Gastrocnemius medialis (tissue), 4 donors: ENCODE measurements around the gene ESPN. TPM values are rescaled to one million over a fixed set of nuclear protein-coding genes. Genes with fewer than 3 reads are reported as not detected.

ENCODE experiments used
- ATAC-seq, 2 donors: fragments of 150-250 bp; one replicate each; pipeline ENCODE4 v1.9.1; 2016
- DNase-seq, 2 donors: peaks; one replicate each; pipeline ENCODE4 v3.0.0-alpha.2; 2019
- H3K27ac ChIP-seq, 4 donors: fragments of 200-600 bp; sonication (generic); 1 replicate in 1 of 4; 2 replicates in 3 of 4; pipeline ENCODE4 v1.5.1; 2016 to 2018; ENCODE audit warnings: mild to moderate bottlenecking in 2 of 4, moderate library complexity in 1 of 4
- H3K27me3 ChIP-seq, 3 donors: fragments of 200-600 bp; sonication (generic) in 2 of 3; 1 replicate in 1 of 3; 2 replicates in 2 of 3; pipeline versions ENCODE4 v1.5.1 to v1.6.0; 2016 to 2019; ENCODE audit warnings: mild to moderate bottlenecking in 1 of 3, moderate library complexity in 1 of 3
- H3K36me3 ChIP-seq, 2 donors: fragments of 200-600 bp; sonication (generic) in 1 of 2; one replicate each; pipeline ENCODE4 v1.5.1; 2017 to 2018
- H3K4me1 ChIP-seq, 2 donors: fragments of 200-600 bp; sonication (generic) in 1 of 2; one replicate each; pipeline ENCODE4 v1.5.1; 2016 to 2017; ENCODE audit warnings: mild to moderate bottlenecking in 2 of 2
- H3K4me3 ChIP-seq, 4 donors: fragments of 200-600 bp; sonication (generic) in 3 of 4; 1 replicate in 1 of 4; 2 replicates in 3 of 4; pipeline ENCODE4 v1.5.1; 2016 to 2019; ENCODE audit warnings: mild to moderate bottlenecking in 2 of 4
- H3K9me3 ChIP-seq, 3 donors: fragments of 200-600 bp; sonication (generic) in 2 of 3; 1 replicate in 1 of 3; 2 replicates in 2 of 3; pipeline ENCODE4 v1.5.1; 2016 to 2019
- POLR2A ChIP-seq, 2 donors: fragments of 450-650 bp; IDR thresholded peaks; one replicate each; pipeline ENCODE4 v1.6.1; 2017; ENCODE audit warnings: antibody characterized with exemption in 2 of 2, mild to moderate bottlenecking in 2 of 2, moderate library complexity in 2 of 2
- in situ Hi-C, 4 donors: fragments of 200-750 bp; cut with MboI; loops; one replicate each; pipeline versions ENCODE4 v1.15.0 to v1.8.0; 2017; ENCODE audit warnings: low sequenced_read_pairs in 4 of 4
- intact Hi-C: fragments of 100-400 bp; cut with DNase I; formaldehyde crosslinking; loops from one replicate; pipeline ENCODE4 v1.15.1; 2023; ENCODE audit warnings: low total_unique reads
- total RNA-seq, 4 donors: library from RNA; depleted of rRNA; stranded (reverse); fragments of >200 nt; gene quantifications; one replicate each; pipeline versions ENCODE4 v1.1.0 to v1.2.3, GENCODE V29; 2016
- TF ChIP-seq, protein P1 (sequence below), 5 experiments: fragments of 450-650 bp in 3 of 5; fragments of 200-600 bp in 2 of 5; sonication (generic) in 2 of 5; IDR thresholded peaks in 4 of 5; conservative IDR thresholded peaks in 1 of 5; 1 replicate in 4 of 5; 2 replicates in 1 of 5; pipeline ENCODE4 v1.5.1; 2016 to 2019; ENCODE audit warnings: antibody characterized with exemption in 5 of 5, mild to moderate bottlenecking in 3 of 5, moderate library complexity in 3 of 5

The ESPN gene
- total RNA-seq, 4 donors from 2014 or later = 0.41 TPM; not detected in 3

DNA sequence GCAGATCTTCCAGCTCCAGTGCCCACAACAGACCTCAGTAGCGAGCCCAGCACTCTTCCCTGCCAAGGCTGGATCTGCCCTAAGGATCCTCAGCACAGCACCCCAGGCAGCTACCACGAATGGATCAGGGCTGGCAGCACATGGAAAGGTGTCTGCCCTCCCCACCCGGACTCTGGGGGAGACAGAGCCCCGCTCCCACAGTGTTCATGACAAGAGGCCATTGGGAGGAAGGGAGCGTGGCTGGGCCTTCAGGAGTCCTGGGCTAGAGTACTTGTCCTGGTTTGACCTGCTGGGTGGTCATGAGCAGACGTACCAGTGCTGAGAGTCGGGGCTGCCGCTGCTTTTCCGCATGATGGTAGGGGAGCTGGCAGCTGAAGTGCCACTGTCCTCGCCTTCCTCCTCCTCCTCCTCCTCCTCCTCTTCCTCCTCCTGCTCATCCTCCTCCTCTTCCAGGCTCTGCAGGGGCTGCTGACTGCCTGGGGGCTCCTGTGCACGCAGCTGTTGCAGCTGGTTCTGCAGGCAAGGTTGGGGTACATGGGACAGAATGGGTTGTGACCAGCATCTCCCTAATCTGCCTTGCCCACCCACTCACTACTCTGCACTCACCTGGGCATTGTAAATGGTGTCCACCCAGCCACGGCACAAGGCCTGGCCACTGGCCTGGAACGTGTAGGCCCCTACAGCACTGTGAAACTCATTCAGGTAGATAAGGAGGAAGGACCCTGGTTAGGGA is 44.3 kb downstream of the ESPN start:
- intact Hi-C loops (no loop called here), in situ Hi-C loops (no loop called here)
- no peak for ATAC-seq
- no peak for DNase-seq
- Histone ChIP-seq H3K9me3 (no peaks in the 10 kb centered on the region), H3K36me3 (no peaks in the 10 kb centered on the region), H3K27me3 (no peaks in the 10 kb centered on the region), H3K4me1 (no peaks in the 10 kb centered on the region), H3K4me3 (no peak overlapping the region), H3K27ac (no peak overlapping the region)
- TF ChIP-seq, protein P1, sequence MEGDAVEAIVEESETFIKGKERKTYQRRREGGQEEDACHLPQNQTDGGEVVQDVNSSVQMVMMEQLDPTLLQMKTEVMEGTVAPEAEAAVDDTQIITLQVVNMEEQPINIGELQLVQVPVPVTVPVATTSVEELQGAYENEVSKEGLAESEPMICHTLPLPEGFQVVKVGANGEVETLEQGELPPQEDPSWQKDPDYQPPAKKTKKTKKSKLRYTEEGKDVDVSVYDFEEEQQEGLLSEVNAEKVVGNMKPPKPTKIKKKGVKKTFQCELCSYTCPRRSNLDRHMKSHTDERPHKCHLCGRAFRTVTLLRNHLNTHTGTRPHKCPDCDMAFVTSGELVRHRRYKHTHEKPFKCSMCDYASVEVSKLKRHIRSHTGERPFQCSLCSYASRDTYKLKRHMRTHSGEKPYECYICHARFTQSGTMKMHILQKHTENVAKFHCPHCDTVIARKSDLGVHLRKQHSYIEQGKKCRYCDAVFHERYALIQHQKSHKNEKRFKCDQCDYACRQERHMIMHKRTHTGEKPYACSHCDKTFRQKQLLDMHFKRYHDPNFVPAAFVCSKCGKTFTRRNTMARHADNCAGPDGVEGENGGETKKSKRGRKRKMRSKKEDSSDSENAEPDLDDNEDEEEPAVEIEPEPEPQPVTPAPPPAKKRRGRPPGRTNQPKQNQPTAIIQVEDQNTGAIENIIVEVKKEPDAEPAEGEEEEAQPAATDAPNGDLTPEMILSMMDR (IDR thresholded peaks at IDR 0.05 in 4 of 5, conservative IDR thresholded peaks at IDR 0.05 in 1 of 5) = no peak
- no peak for TF ChIP-seq POLR2A (IDR thresholded peaks at IDR 0.05)

- intact Hi-C loops = no loop called here
- H3K36me3 ChIP-seq = no peaks in the 10 kb centered on the region
These were observed 45.8 kb downstream of the ESPN start for GRCh38 chr1:6470132-6471085.

GRCh38 chr1:6471086-6471969 is 46.8 kb downstream of the ESPN start:
- no peak for DNase-seq
- in situ Hi-C loops = no loop called here
- Histone ChIP-seq H3K4me3 (no peak overlapping the region), H3K36me3 (no peaks in the 10 kb centered on the region), H3K27ac (no peak overlapping the region), H3K4me1 (no peaks in the 10 kb centered on the region), H3K27me3 (no peaks in the 10 kb centered on the region), H3K9me3 (no peaks in the 10 kb centered on the region)
- TF ChIP-seq, protein P1 (IDR thresholded peaks at IDR 0.05 in 4 of 5, conservative IDR thresholded peaks at IDR 0.05 in 1 of 5) = no peak
- no peak for TF ChIP-seq POLR2A (IDR thresholded peaks at IDR 0.05)
- no peak for ATAC-seq
- intact Hi-C loops = no loop called here

More at GRCh38 chr1:6470132-6471085, 45.8 kb downstream of the ESPN start:
- no peak for DNase-seq
- TF ChIP-seq POLR2A (IDR thresholded peaks at IDR 0.05) = no peak
- TF ChIP-seq, protein P1 (IDR thresholded peaks at IDR 0.05 in 4 of 5, conservative IDR thresholded peaks at IDR 0.05 in 1 of 5) = no peak
- ATAC-seq = no peak
- no peak overlapping the region for H3K4me3 ChIP-seq
- H3K9me3 ChIP-seq = no peaks in the 10 kb centered on the region
- H3K4me1 ChIP-seq = no peaks in the 10 kb centered on the region
- in situ Hi-C loops = no loop called here
- no peak overlapping the region for H3K27ac ChIP-seq
- no peaks in the 10 kb centered on the region for H3K27me3 ChIP-seq

DNA sequence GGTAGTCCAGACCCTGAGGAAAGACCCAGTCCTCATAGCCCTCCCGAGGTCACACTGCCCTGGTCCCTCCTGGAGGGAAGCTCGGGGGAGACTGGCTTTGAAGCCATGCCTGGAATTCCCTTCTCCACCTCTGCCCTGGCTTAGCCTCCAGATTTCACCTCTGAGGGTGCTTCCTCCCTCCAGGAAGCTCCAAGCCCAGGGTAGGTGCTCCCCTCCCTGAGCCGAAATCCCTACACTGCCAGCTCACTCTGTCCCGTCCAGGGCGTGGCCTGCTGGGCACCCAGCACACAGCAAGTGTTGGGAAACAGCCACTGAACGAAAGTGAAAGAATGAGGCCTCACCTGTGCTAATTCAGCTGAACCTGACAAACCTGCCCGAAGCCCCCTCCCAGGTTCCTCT is 47.4 kb downstream of the ESPN start:
- Histone ChIP-seq H3K4me3 (no peak overlapping the region), H3K36me3 (no peaks in the 10 kb centered on the region), H3K9me3 (no peaks in the 10 kb centered on the region), H3K27me3 (no peaks in the 10 kb centered on the region), H3K27ac (no peak overlapping the region), H3K4me1 (no peaks in the 10 kb centered on the region)
- in situ Hi-C loops = no loop called here
- intact Hi-C loops = no loop called here
- ATAC-seq (no peak), DNase-seq (no peak)
- TF ChIP-seq, protein P1 (IDR thresholded peaks at IDR 0.05 in 4 of 5, conservative IDR thresholded peaks at IDR 0.05 in 1 of 5) = no peak
- TF ChIP-seq POLR2A (IDR thresholded peaks at IDR 0.05) = no peak
